SK-N-SH (cell line): ENCODE measurements around the gene SEC14L5. TPM values are rescaled to one million over a fixed set of nuclear protein-coding genes. Genes with fewer than 3 reads are reported as not detected.

Experiments used
- CTCF ChIA-PET: fragments of 300-600, 350-600 bp; formaldehyde crosslinking; extraction: SDS; loops from one replicate; lab custom pipeline; 2021; lab: Yijun Ruan, JAX
- POLR2A ChIA-PET: fragments of 350-600 bp; sonication (Branson Sonifier 250); formaldehyde crosslinking; extraction: SDS; loops from one replicate; lab custom pipeline; 2020; ENCODE audit warnings: antibody characterized with exemption, inconsistent platforms; lab: Yijun Ruan, JAX
- DNase-seq: peaks from one replicate; pipeline ENCODE4 v3.0.0; 2012
- H2AFZ ChIP-seq: fragments of 200-600 bp; sonication (generic); 2 replicates; pipeline ENCODE4 v1.8.1; 2016; ENCODE audit warnings: antibody characterized with exemption, mild to moderate bottlenecking, low read depth
- H3F3A ChIP-seq: fragments of 200-600 bp; sonication (generic); replicated peaks from 2 replicates; pipeline ENCODE3; 2016; ENCODE audit warnings: antibody characterized with exemption, mild to moderate bottlenecking; ENCODE audit not compliant: insufficient read depth
- H3K27ac ChIP-seq, 2 experiments: fragments of 200-500 bp in 1 of 2; fragments of 200-600 bp in 1 of 2; sonication (Bioruptor generic) in 1 of 2; sonication (generic), shearing (Covaris generic) in 1 of 2; 2 replicates each; pipeline versions ENCODE4 v1.5.1 to v1.6.1; 2014 to 2016; ENCODE audit warnings: low read depth in 2 of 2, inconsistent platforms in 1 of 2, low read length in 1 of 2, mild to moderate bottlenecking in 1 of 2, mixed read lengths in 1 of 2
- H3K27me3 ChIP-seq: fragments of 200-600 bp; sonication (generic), shearing (Covaris generic); 2 replicates; pipeline ENCODE4 v1.6.1; 2016; ENCODE audit warnings: mixed run types; ENCODE audit not compliant: insufficient read depth
- H3K36me3 ChIP-seq, 2 experiments: fragments of 200-500 bp in 1 of 2; fragments of 200-600 bp in 1 of 2; sonication (Bioruptor generic) in 1 of 2; sonication (generic) in 1 of 2; replicated peaks in 1 of 2; 2 replicates each; pipeline versions ENCODE3 to v1.5.1; 2014 to 2016; ENCODE audit warnings: low read length in 1 of 2, mild to moderate bottlenecking in 1 of 2; ENCODE audit not compliant: insufficient read depth in 2 of 2, control insufficient read depth in 1 of 2
- H3K4me1 ChIP-seq, 2 experiments: fragments of 200-500 bp in 1 of 2; fragments of 200-600 bp in 1 of 2; sonication (Bioruptor generic) in 1 of 2; sonication (generic), shearing (Covaris generic) in 1 of 2; 2 replicates each; pipeline versions ENCODE4 v1.5.1 to v1.6.1; 2014 to 2016; ENCODE audit warnings: low read depth in 1 of 2, low read length in 1 of 2, mixed run types in 1 of 2; ENCODE audit not compliant: insufficient read depth in 2 of 2, control insufficient read depth in 1 of 2
- H3K4me2 ChIP-seq: fragments of 200-600 bp; sonication (generic), shearing (Covaris generic); 2 replicates; pipeline ENCODE4 v1.6.1; 2017; ENCODE audit warnings: mixed run types
- H3K4me3 ChIP-seq, 2 experiments: fragments of 200-500 bp in 1 of 2; fragments of 200-600 bp in 1 of 2; sonication (Bioruptor generic) in 1 of 2; sonication (generic), shearing (Covaris generic) in 1 of 2; 2 replicates each; pipeline versions ENCODE4 v1.5.1 to v1.8.1; 2014 to 2016; ENCODE audit warnings: low read depth in 2 of 2, inconsistent platforms in 1 of 2, low read length in 1 of 2, mild to moderate bottlenecking in 1 of 2, mixed read lengths in 1 of 2, moderate library complexity in 1 of 2
- H3K79me2 ChIP-seq: fragments of 200-600 bp; sonication (generic); 2 replicates; pipeline ENCODE4 v1.8.1; 2017; ENCODE audit warnings: mild to moderate bottlenecking; ENCODE audit not compliant: insufficient read depth
- H3K9ac ChIP-seq: fragments of 200-600 bp; sonication (generic); 2 replicates; pipeline ENCODE4 v1.6.1; 2017; ENCODE audit warnings: mixed run types
- H3K9me2 ChIP-seq: fragments of 200-600 bp; sonication (generic); 2 replicates; pipeline ENCODE4 v1.6.1; 2017; ENCODE audit warnings: mixed run types
- H3K9me3 ChIP-seq: fragments of 200-600 bp; sonication (generic); 2 replicates; pipeline ENCODE4 v1.6.1; 2017; ENCODE audit warnings: mixed run types, mild to moderate bottlenecking, moderate library complexity
- H4K20me1 ChIP-seq: fragments of 200-600 bp; sonication (generic); 2 replicates; pipeline ENCODE4 v1.6.1; 2017; ENCODE audit warnings: mild to moderate bottlenecking, mixed run types; ENCODE audit not compliant: insufficient read depth
- ELF1 ChIP-seq: IDR thresholded peaks from 2 replicates; pipeline ENCODE4 v1.4.0; 2012
- FOXJ3 ChIP-seq: sonication (generic); formaldehyde crosslinking; IDR thresholded peaks from 2 replicates; pipeline ENCODE4 v1.5.1; 2020; ENCODE audit warnings: mild to moderate bottlenecking, missing genetic modification reagents
- JUND ChIP-seq: IDR thresholded peaks from 2 replicates; pipeline ENCODE4 v1.4.0; 2012
- NRF1 ChIP-seq: IDR thresholded peaks from 2 replicates; pipeline ENCODE4 v1.6.1; 2012; ENCODE audit warnings: low read depth, mild to moderate bottlenecking, low read length
- SIN3A ChIP-seq: IDR thresholded peaks from 2 replicates; pipeline ENCODE4 v1.6.1; 2012; ENCODE audit warnings: low read depth, mild to moderate bottlenecking, low read length, moderate library complexity, borderline replicate concordance
- TCF12 ChIP-seq: IDR thresholded peaks from 2 replicates; pipeline ENCODE4 v1.4.0; 2012
- USF1 ChIP-seq: IDR thresholded peaks from 2 replicates; pipeline ENCODE4 v1.4.0; 2012; ENCODE audit warnings: low read depth, borderline replicate concordance
- WGBS: methylation state at CpG from one replicate; pipeline ENCODE4 v1.1.6; 2017; ENCODE audit warnings: low lambda C conversion rate; 5-methylcytosine and 5-hydroxymethylcytosine counted together
- polyA plus RNA-seq, 3 experiments: library from polyadenylated mRNA; depleted of rRNA; stranded (reverse); fragments of >200 nt; gene quantifications; 2 replicates each; pipeline ENCODE4 v1.2.3, GENCODE V29; 2012

The SEC14L5 gene
- polyA plus RNA-seq, 1 of the 3 experiments (the other 2 are of a cell fraction), result 0.08 TPM

DNA sequence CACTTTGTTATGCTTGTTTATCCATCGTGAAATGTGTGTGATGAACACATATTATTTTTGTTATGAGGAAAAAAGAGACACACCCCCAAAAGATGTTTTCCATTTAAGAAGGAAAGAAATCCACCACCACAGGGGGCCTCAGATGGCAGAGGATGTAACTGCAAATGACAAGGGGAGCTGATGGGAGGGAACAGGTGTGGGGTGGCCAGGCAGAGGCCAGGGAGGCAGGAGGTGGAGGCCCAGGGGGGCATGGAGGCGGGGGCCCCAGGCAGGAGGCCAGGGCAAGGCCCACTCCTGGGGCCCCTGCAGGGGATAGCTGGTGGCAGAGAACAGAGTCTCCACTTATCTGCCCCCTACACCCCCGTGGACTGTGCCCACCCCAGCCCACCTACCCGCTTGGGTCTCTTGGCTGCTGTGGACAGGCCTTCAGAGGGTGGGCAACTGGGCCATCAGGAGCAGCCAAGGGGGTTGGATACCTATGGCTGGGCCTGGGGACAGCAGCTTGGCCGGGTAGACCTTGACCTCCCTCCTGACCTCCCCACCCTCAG is 49.2 kb upstream of the SEC14L5 start:
- Histone ChIP-seq H2AFZ (no peak overlapping the region), H3K27me3 (no peaks in the 10 kb centered on the region), H3K4me3 (no peak overlapping the region), H3K4me2 (no peak overlapping the region), H3K79me2 (no peaks in the 10 kb centered on the region), H4K20me1 (no peaks in the 10 kb centered on the region), H3K9me2 (no peaks in the 10 kb centered on the region), H3K9ac (no peak overlapping the region), H3K9me3 (no peaks in the 10 kb centered on the region), H3K4me1 (no peaks in the 10 kb centered on the region), H3F3A (no peaks in the 10 kb centered on the region), H3K27ac (no peak overlapping the region), H3K36me3 (no peaks in the 10 kb centered on the region)
- ChIA-PET CTCF (no interaction called here), POLR2A (no interaction called here)
- TF ChIP-seq NRF1 (no peak), JUND (no peak), SIN3A (no peak), USF1 (no peak)
- no peak for DNase-seq
- WGBS, result 72% methylated on average over 5 of the region's 5 CpGs

GRCh38 chr16:4909825-4910224 is 48.3 kb upstream of the SEC14L5 start:
- CTCF ChIA-PET, result no interaction called here
- Histone ChIP-seq H3K27ac (no peak overlapping the region), H3K4me1 (no peaks in the 10 kb centered on the region), H3K4me2 (no peak overlapping the region), H2AFZ (no peak overlapping the region), H3K27me3 (no peaks in the 10 kb centered on the region), H3K9ac (no peak overlapping the region), H3K36me3 (no peaks in the 10 kb centered on the region), H4K20me1 (no peaks in the 10 kb centered on the region), H3K79me2 (no peaks in the 10 kb centered on the region), H3K9me3 (no peaks in the 10 kb centered on the region), H3F3A (no peaks in the 10 kb centered on the region), H3K9me2 (no peaks in the 10 kb centered on the region), H3K4me3 (no peak overlapping the region)
- TF ChIP-seq FOXJ3 (CRISPR knock-in tag) (no peak), TCF12 (no peak)
- DNase-seq, result no peak
- WGBS, result 66% methylated on average over 7 of the region's 7 CpGs
- POLR2A ChIA-PET, result no interaction called here

DNA sequence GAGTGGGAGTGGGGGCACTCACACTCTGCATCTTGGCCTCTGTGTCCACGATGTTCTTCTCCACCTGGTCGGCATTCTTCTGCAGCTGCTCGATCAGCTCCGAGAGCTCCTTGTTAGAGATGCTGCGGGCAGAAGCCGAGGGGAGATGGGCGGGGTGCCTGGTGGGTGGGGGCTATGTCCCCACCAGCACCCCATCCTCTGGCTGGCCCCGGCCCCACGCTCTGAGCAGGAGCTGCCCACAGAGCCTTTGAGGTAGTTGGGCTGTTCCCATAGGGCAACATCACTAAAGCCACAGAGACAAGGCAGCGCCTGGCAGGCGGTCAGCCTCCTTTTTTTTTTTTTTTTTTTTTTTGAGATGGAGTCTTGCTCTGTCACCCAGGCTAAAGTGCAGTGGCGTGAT is 47.3 kb upstream of the SEC14L5 start:
- no peak overlapping the region for H3K4me3 ChIP-seq
- no peaks in the 10 kb centered on the region for H3K36me3 ChIP-seq
- no peak overlapping the region for H3K27ac ChIP-seq
- H4K20me1 ChIP-seq, result no peaks in the 10 kb centered on the region
- no peaks in the 10 kb centered on the region for H3K9me3 ChIP-seq
- H2AFZ ChIP-seq, result no peak overlapping the region
- ChIA-PET POLR2A (no interaction called here), CTCF (no interaction called here)
- no peak for DNase-seq
- H3F3A ChIP-seq, result no peaks in the 10 kb centered on the region
- TF ChIP-seq JUND, result no peak
- TF ChIP-seq ELF1, result no peak
- H3K4me2 ChIP-seq, result no peak overlapping the region
- H3K79me2 ChIP-seq, result no peaks in the 10 kb centered on the region
- H3K9ac ChIP-seq, result no peak overlapping the region
- H3K4me1 ChIP-seq, result no peaks in the 10 kb centered on the region
- H3K27me3 ChIP-seq, result no peaks in the 10 kb centered on the region
- no peaks in the 10 kb centered on the region for H3K9me2 ChIP-seq
- WGBS, result 91% methylated on average over 11 of the region's 12 CpGs
